HepG2 (cell line): ENCODE results near the gene WDR49. TPM values are rescaled to one million over a fixed set of nuclear protein-coding genes. Genes with fewer than 3 reads are reported as not detected.

Source experiments
- ATAC-seq: fragments of 200-7000 bp; cut with Tn5 transposase; 3 replicates; pipeline ENCODE4 v1.9.1; 2020; ENCODE audit warnings: mild to moderate bottlenecking, moderate library complexity
- BruUV-seq: library from RNA; stranded (reverse); fragments of 400-500 nt; replicated peaks from 2 replicates; lab custom pipeline; 2021; lab: Mats Ljungman, UMichigan
- CTCF ChIA-PET: fragments of 300-600 bp; formaldehyde crosslinking; extraction: SDS; loops from one replicate; lab custom pipeline; 2021; ENCODE audit warnings: low total read pairs, inconsistent platforms, low intra/inter-chr PET ratio; lab: Yijun Ruan, JAX
- POLR2A ChIA-PET: fragments of 350-600 bp; sonication (Branson Sonifier 250); formaldehyde crosslinking; loops from one replicate; lab custom pipeline; 2020; ENCODE audit warnings: antibody characterized with exemption, inconsistent platforms; lab: Yijun Ruan, JAX
- DNase-seq: peaks from one replicate; pipeline ENCODE4 v3.0.0-alpha.2; 2015; ENCODE audit warnings: low spot score
- FAIRE-seq: peaks from 3 replicates; lab custom pipeline; 2011; peaks lifted over from hg19 to GRCh38; lab: Jason Lieb, UNC
- H2AFZ ChIP-seq: one replicate; pipeline ENCODE4 v1.6.1; 2011; ENCODE audit warnings: low read length, inconsistent platforms
- H3K27ac ChIP-seq: fragments of 300-600 bp; 3 replicates; pipeline ENCODE4 v1.8.0; 2011; ENCODE audit warnings: mixed run types, mild to moderate bottlenecking, mixed read lengths, low read length, inconsistent platforms; ENCODE audit not compliant: insufficient read depth; ENCODE audit errors: extremely low read length
- H3K27me3 ChIP-seq, 2 experiments: fragments of 200-600 bp in 1 of 2; 2 replicates in 1 of 2; 3 replicates in 1 of 2; pipeline versions ENCODE4 v1.6.0 to v1.8.0; 2011; ENCODE audit warnings: low read length in 2 of 2, mild to moderate bottlenecking in 2 of 2, moderate library complexity in 2 of 2, inconsistent platforms in 1 of 2; ENCODE audit not compliant: insufficient read depth in 2 of 2, control insufficient read depth in 1 of 2
- H3K36me3 ChIP-seq, 2 experiments: fragments of 200-600 bp in 1 of 2; replicated peaks in 1 of 2; 2 replicates in 1 of 2; 3 replicates in 1 of 2; pipeline versions ENCODE4 v1.5.1 to v1.8.0; 2011; ENCODE audit warnings: low read length in 2 of 2, inconsistent platforms in 1 of 2; ENCODE audit not compliant: insufficient read depth in 2 of 2, control insufficient read depth in 1 of 2
- H3K4me1 ChIP-seq: 2 replicates; pipeline ENCODE4 v1.5.1; 2012; ENCODE audit warnings: low read length, inconsistent platforms; ENCODE audit not compliant: insufficient read depth
- H3K4me2 ChIP-seq: 2 replicates; pipeline ENCODE4 v1.6.0; 2011; ENCODE audit warnings: low read depth, low read length, inconsistent platforms
- H3K4me3 ChIP-seq, 3 experiments: fragments of 200-600 bp in 1 of 3; sonication (generic), shearing (Covaris generic) in 1 of 3; replicated peaks in 1 of 3; 2 replicates each; pipeline ENCODE4 v1.5.1; 2011 to 2016; ENCODE audit warnings: low read length in 3 of 3, inconsistent platforms in 2 of 3, low read depth in 2 of 3, mild to moderate bottlenecking in 2 of 3, control low read depth in 1 of 3, mixed read lengths in 1 of 3; ENCODE audit not compliant: insufficient read depth in 1 of 3
- H3K79me2 ChIP-seq: one replicate; pipeline ENCODE4 v1.6.1; 2011; ENCODE audit warnings: low read length, inconsistent platforms; ENCODE audit not compliant: insufficient read depth
- H3K9ac ChIP-seq: 2 replicates; pipeline ENCODE4 v1.6.0; 2011; ENCODE audit warnings: mild to moderate bottlenecking, low read depth, low read length, inconsistent platforms; ENCODE audit not compliant: insufficient read depth
- H3K9me3 ChIP-seq: 2 replicates; pipeline ENCODE4 v1.5.1; 2012; ENCODE audit warnings: mild to moderate bottlenecking, low read length
- H4K20me1 ChIP-seq: 2 replicates; pipeline ENCODE4 v1.6.0; 2011; ENCODE audit warnings: inconsistent platforms, mild to moderate bottlenecking, low read length, moderate library complexity; ENCODE audit not compliant: insufficient read depth
- BCL3 ChIP-seq: sonication (generic); formaldehyde crosslinking; IDR thresholded peaks from 2 replicates; pipeline ENCODE4 v1.5.1; 2020; ENCODE audit warnings: mild to moderate bottlenecking, missing genetic modification reagents, moderate library complexity
- KDM2A ChIP-seq: sonication (generic); formaldehyde crosslinking; IDR thresholded peaks from 2 replicates; pipeline ENCODE4 v1.4.0; 2020; ENCODE audit warnings: low read depth, missing genetic modification reagents, borderline replicate concordance
- MAFF ChIP-seq: IDR thresholded peaks from 2 replicates; pipeline ENCODE4 v1.6.1; 2011; ENCODE audit warnings: low read depth, low read length, improper control_type of control experiment
- MAFK ChIP-seq, 2 experiments: IDR thresholded peaks in 1 of 2; conservative IDR thresholded peaks in 1 of 2; 2 replicates each; pipeline ENCODE4 v1.6.1; 2011; ENCODE audit warnings: improper control_type of control experiment in 2 of 2, low read length in 2 of 2
- MBNL3 ChIP-seq: fragments of 250-450 bp; sonication (Bioruptor Pico); conservative IDR thresholded peaks from 2 replicates; pipeline ENCODE4 v1.8.0; 2022; ENCODE audit warnings: mild to moderate bottlenecking, inconsistent platforms
- PHF5A ChIP-seq: IDR thresholded peaks from one replicate; pipeline ENCODE4 v1.6.1; 2018; ENCODE audit warnings: low read depth, missing genetic modification reagents; ENCODE audit not compliant: unreplicated experiment
- RFXANK ChIP-seq: IDR thresholded peaks from 2 replicates; pipeline ENCODE4 v1.6.1; 2016
- SSRP1 ChIP-seq: IDR thresholded peaks from 2 replicates; pipeline ENCODE4 v1.6.1; 2016; ENCODE audit warnings: control low read depth
- ZBTB25 ChIP-seq: IDR thresholded peaks from 2 replicates; pipeline ENCODE4 v1.6.1; 2018; ENCODE audit warnings: missing genetic modification reagents
- ZNF432 ChIP-seq: sonication (generic); formaldehyde crosslinking; IDR thresholded peaks from 2 replicates; pipeline ENCODE4 v1.5.0; 2020; ENCODE audit warnings: missing genetic modification reagents, mild to moderate bottlenecking, borderline replicate concordance
- WGBS: methylation state at CpG from one replicate; pipeline ENCODE4 v1.1.6; 2017; ENCODE audit warnings: low lambda C conversion rate; 5-methylcytosine and 5-hydroxymethylcytosine counted together
- in situ Hi-C: cut with HindIII; loops from 2 replicates; pipeline ENCODE4 v1.10.0; 2017; ENCODE audit warnings: low pct_unique_long_range_greater_than_20kb; ENCODE audit not compliant: extremely low pct_ligation_motif_present
- intact Hi-C: fragments of 100-400 bp; cut with micrococcal nuclease; formaldehyde crosslinking; loops from one replicate; pipeline ENCODE4 v1.10.0; 2022; ENCODE audit not compliant: unreplicated experiment
- polyA plus RNA-seq, 8 experiments: library from polyadenylated mRNA; depleted of rRNA in 3 of 8; stranded (reverse) in 7 of 8; unstranded in 1 of 8; fragments of >200 nt; fragmentation: Illumina TruSeq in 4 of 8; extraction: Trizol in 4 of 8; gene quantifications; 2 replicates each; pipeline versions ENCODE4 v1.2.1 to v1.2.3, GENCODE V29; 2011 to 2016; ENCODE audit warnings: low read depth in 4 of 8, missing spikeins in 1 of 8, mixed read lengths in 1 of 8; ENCODE audit not compliant: insufficient read depth in 1 of 8
- total RNA-seq, 5 experiments: library from RNA; depleted of rRNA; stranded (reverse); fragments of >200 nt; fragmentation: Illumina TruSeq; extraction: Trizol; gene quantifications; 2 replicates each; pipeline ENCODE4 v1.2.3, GENCODE V29; 2016; ENCODE audit warnings: low read depth in 1 of 5

The WDR49 gene
- total and polyA plus RNA-seq, 2 of the 13 experiments (the other 11 are each of a cell fraction or from before 2014, with no cell fraction given): 0.04 TPM; not detected in 1

GRCh38 chr3:167631471-167631870 lies 22.3 kb downstream of the WDR49 start:
- Histone ChIP-seq H3K27ac (no peak overlapping the region), H3K4me1 (no peaks in the 10 kb centered on the region), H3K4me2 (no peak overlapping the region), H3K27me3 (no peaks in the 10 kb centered on the region), H2AFZ (no peak overlapping the region), H3K4me3 (no peak overlapping the region)
- in situ Hi-C loops: no loop called here
- no TSS peak for BruUV-seq
- no peak for FAIRE-seq
- DNase-seq: no peak
- TF ChIP-seq KDM2A (CRISPR knock-in tag) (no peak), ZBTB25 (CRISPR knock-in tag) (no peak), ZNF432 (CRISPR knock-in tag) (no peak), SSRP1 (CRISPR knock-in tag) (no peak), MAFF (peak; percentile 57), BCL3 (no peak), MAFK (conservative IDR thresholded peaks at IDR 0.05 in 1 of 2, IDR thresholded peaks at IDR 0.05 in 1 of 2; ENCODE audit: low read length in 2 of 2) (peak; percentile 47 to 79; a peak in 3 of 4 replicates)
- TF ChIP-seq, all 625 proteins: peak for 2
- Histone ChIP-seq H3K9ac (no peak overlapping the region), H3K79me2 (no peaks in the 10 kb centered on the region), H3K36me3 (no peaks in the 10 kb centered on the region), H4K20me1 (no peaks in the 10 kb centered on the region), H3K9me3 (no peaks in the 10 kb centered on the region)
- no peak for ATAC-seq
- intact Hi-C loops: no loop called here
- ChIA-PET CTCF (no interaction called here), POLR2A (no interaction called here)
- WGBS: 17% methylated on average over 5 of the region's 5 CpGs

DNA sequence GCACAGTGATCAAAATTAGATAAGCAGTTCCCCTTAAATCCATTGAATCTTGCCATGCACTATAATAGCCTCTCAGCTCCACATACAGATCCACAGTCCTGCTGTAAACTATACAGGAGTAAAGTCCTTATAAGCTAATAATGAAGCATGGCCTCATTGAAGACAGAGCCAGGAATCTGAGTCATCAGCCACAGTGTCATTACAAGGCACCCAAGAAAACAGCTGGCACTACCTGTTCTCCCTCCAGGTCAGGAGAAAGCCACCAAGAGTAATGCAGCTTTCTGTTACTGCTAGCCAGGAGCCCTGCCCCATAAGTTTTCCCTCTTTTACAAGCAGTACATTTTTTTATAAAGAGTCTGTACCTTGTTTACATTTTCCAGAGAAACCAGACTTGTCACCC lies 27.3 kb downstream of the WDR49 start:
- no peaks in the 10 kb centered on the region for H4K20me1 ChIP-seq
- H3K27ac ChIP-seq: no peak overlapping the region
- CTCF ChIA-PET: no interaction called here
- no peak overlapping the region for H3K4me2 ChIP-seq
- intact Hi-C loops: no loop called here
- H3K4me1 ChIP-seq: no peaks in the 10 kb centered on the region
- no peak overlapping the region for H2AFZ ChIP-seq
- no peaks in the 10 kb centered on the region for H3K9me3 ChIP-seq
- no peaks in the 10 kb centered on the region for H3K79me2 ChIP-seq
- POLR2A ChIA-PET: no interaction called here
- H3K4me3 ChIP-seq: no peak overlapping the region
- no peaks in the 10 kb centered on the region for H3K36me3 ChIP-seq
- in situ Hi-C loops: no loop called here
- H3K9ac ChIP-seq: no peak overlapping the region
- ATAC-seq (no peak), DNase-seq (no peak), FAIRE-seq (no peak)
- no TSS peak for BruUV-seq
- H3K27me3 ChIP-seq: no peaks in the 10 kb centered on the region
- TF ChIP-seq PHF5A (CRISPR knock-in tag) (no peak), MBNL3 (CRISPR knock-in tag) (no peak), RFXANK (CRISPR knock-in tag) (no peak)
